Measurements from ENCODE around the gene SLC27A4. TPM values are rescaled to one million over a fixed set of nuclear protein-coding genes. Genes with fewer than 3 reads are reported as not detected.

Gene SLC27A4
- total RNA-seq, 1 donor from 2014 or later: 30.3 TPM

Other genes starting within 250 kb of the SLC27A4 start
- gene PTGES2, start 212.8 kb upstream of the SLC27A4 start, total RNA-seq: 35.8 TPM
- 2.7 TPM for gene LCN2, start 191.1 kb upstream of the SLC27A4 start, total RNA-seq
- gene BBLN, start 180.3 kb upstream of the SLC27A4 start, total RNA-seq: 20.8 TPM
- gene CIZ1, start 149.0 kb upstream of the SLC27A4 start, total RNA-seq: 28.1 TPM
- gene DNM1, start 137.1 kb upstream of the SLC27A4 start, total RNA-seq: 3.7 TPM
- 34.8 TPM for gene GOLGA2, start 64.5 kb upstream of the SLC27A4 start, total RNA-seq
- gene SWI5, start 64.3 kb upstream of the SLC27A4 start, total RNA-seq: 17.8 TPM
- 28.7 TPM for gene TRUB2, start 18.1 kb upstream of the SLC27A4 start, total RNA-seq
- 34.2 TPM for gene COQ4, start 17.7 kb upstream of the SLC27A4 start, total RNA-seq
- 24.6 TPM for gene URM1, start 30.8 kb downstream of the SLC27A4 start, total RNA-seq
- gene CERCAM, start 80.3 kb downstream of the SLC27A4 start, total RNA-seq: 1.0 TPM
- 6.6 TPM for gene ODF2, start 115.5 kb downstream of the SLC27A4 start, total RNA-seq
- 12.3 TPM for gene GLE1, start 164.2 kb downstream of the SLC27A4 start, total RNA-seq
- gene SPTAN1, start 212.1 kb downstream of the SLC27A4 start, total RNA-seq: 75.7 TPM